ENCODE results near the gene KAT2B.

Gene KAT2B

DNA sequence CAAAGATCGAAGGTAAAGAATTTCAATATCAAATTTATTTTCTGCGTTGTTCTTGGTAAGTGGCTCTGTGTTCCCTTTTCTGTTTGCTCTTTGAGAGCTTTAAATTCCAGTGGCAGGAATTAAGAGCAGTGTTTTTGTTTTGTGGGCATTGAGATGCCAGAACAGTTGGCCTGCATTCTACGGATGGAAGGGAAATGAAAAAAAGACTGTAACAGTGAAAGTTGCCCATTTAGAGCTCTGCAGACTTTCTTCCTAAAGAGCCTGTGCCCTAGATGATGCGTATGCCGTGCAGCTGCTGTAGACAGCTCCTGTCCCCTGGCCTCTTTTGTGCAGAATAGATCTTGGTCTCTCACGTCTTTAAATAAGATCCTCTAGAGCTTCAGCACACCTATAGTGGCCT, 58.8 kb downstream of the KAT2B start:
- in situ Hi-C loops (cut with HindIII; ENCODE audit: low pct_unique_long_range_greater_than_20kb, low sequenced_read_pairs), result no loop called here

DNA sequence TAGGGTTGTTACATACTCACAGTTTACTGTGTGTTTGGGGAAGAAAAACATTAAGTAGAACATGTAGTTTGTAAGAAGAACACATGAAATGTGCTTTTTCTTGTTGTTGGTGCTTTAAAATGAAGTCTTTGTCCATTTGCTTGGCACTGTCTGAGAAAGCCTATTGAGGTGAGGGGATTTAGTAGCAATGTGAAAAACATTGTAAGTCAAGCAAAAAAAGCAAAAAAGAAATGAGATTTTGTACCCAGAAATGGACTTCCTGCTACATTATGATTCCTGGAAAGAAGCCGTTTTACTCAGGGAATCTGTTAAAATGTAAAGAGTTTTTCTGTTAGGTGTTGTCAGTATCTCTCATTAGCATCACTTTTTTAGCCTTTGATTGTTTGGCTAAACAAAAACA, 59.9 kb downstream of the KAT2B start:
- DNase-seq (ENCODE audit: low read depth in 1 of 2, low spot score in 1 of 2), result no peak
- in situ Hi-C loops (cut with HindIII; ENCODE audit: low pct_unique_long_range_greater_than_20kb, low sequenced_read_pairs), result no loop called here
- no peak for TF ChIP-seq JUND (IDR thresholded peaks at IDR 0.05; ENCODE audit: low read depth)

More for the DNA sequence above, 58.8 kb downstream of the KAT2B start:
- peak in 1 of 2 experiments; percentile 23 for DNase-seq (ENCODE audit: low read depth in 1 of 2, low spot score in 1 of 2)
- TF ChIP-seq JUND (IDR thresholded peaks at IDR 0.05; ENCODE audit: low read depth), result no peak

DNA sequence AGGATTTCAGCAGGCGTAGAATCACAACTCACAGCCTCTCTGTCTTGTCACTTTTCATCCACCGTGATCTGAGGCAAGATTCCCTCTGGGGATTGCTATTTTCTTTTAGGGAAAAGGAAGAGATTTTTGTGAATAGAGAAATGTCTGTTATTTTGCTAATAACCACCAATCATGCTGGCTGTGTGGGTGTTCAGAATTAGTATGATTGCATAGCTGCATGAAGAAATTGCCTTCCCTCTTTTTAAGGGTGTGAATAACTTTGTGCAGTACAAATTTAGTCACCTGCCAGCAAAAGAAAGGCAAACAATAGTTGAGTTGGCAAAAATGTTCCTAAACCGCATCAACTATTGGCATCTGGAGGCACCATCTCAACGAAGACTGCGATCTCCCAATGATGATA, 60.8 kb downstream of the KAT2B start:
- no peak for DNase-seq (ENCODE audit: low read depth in 1 of 2, low spot score in 1 of 2)
- in situ Hi-C loops (cut with HindIII; ENCODE audit: low pct_unique_long_range_greater_than_20kb, low sequenced_read_pairs), result no loop called here
- TF ChIP-seq JUND (IDR thresholded peaks at IDR 0.05; ENCODE audit: low read depth), result no peak

DNA sequence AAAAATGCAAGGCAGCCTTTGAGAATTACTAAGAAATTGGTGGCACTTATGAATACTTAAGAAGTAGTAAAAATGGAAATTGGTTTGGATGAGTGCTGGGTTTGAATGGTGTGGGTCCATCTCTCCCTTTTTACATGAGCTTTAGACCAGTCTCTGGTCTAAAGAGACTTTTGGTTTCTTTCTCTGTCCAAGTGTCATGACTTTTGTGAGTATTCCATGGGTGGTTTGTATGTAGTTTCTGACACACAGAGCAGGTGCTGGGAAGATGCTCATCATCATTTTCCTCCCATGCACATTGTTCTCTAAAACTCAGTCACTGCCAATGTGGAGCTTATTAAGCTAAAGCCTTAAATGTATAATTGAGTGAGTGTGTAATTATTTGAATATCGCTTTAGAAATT, 63.5 kb downstream of the KAT2B start:
- in situ Hi-C loops (cut with HindIII; ENCODE audit: low pct_unique_long_range_greater_than_20kb, low sequenced_read_pairs), result no loop called here
- no peak for DNase-seq (ENCODE audit: low read depth in 1 of 2, low spot score in 1 of 2)
- no peak for TF ChIP-seq JUND (IDR thresholded peaks at IDR 0.05; ENCODE audit: low read depth)

DNA sequence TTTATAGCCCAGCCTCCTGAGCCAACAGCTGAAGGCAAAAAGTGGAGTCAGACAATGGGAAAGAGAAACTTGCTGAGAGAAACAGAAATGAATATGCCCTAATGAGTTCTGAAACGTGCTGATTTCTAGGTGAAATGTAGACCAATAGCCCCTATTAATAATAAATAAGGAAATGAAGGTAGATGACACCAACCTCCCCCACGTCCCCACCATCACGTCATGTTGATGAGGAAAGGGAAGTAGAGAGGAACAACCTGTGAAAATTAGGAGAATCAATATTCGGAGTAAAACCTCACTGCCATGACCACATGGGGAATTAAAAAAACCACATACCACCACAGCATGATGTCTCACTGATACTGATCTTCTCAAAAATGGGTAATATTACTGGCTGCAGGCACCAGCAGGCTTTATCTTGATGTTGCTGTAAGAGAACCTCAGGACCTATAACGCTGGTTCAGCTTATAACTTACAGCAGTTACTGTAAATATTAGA, 64.0 kb downstream of the KAT2B start:
- in situ Hi-C loops (cut with HindIII; ENCODE audit: low pct_unique_long_range_greater_than_20kb, low sequenced_read_pairs), result no loop called here

DNA sequence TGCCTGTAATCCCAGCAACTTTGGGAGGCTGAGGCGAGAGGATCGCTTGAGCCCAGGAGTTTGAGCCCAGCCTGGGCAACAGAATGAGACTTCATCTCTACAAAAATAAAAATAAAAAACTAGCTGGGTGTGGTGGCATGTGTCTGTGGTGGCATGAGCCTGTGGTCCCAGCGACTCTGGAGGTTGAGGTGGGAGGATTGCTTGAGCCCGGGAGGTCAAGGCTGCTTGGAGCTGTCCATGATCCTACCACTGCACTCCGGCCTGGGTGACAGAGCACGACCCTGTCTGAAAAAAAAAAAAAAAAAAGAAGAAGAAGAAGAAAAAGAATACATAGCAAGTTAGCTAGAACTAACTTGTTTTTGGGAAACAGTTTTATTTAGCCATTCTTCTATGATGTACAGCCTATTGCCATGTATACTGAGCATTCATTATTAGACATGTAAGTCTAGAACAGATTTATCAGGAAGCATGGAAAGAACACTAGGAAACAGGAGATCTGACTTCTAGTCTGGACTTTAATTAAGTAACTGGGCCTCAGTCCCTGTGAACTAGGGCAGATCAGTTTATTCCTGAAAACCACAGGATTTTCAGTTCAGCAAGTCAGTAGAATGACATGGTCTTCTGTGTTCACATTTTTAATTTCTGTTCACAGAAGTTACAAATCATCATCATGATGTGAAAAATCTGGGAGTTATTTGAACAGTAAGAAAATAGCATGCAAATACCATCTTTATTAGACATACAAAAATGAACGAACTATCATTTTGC, 65.5 kb downstream of the KAT2B start:
- no peak for TF ChIP-seq JUND (IDR thresholded peaks at IDR 0.05; ENCODE audit: low read depth)
- in situ Hi-C loops (cut with HindIII; ENCODE audit: low pct_unique_long_range_greater_than_20kb, low sequenced_read_pairs), result no loop called here
- DNase-seq (ENCODE audit: low read depth in 1 of 2, low spot score in 1 of 2), result no peak

More for the DNA sequence above, 64.0 kb downstream of the KAT2B start:
- no peak for DNase-seq (ENCODE audit: low read depth in 1 of 2, low spot score in 1 of 2)
- TF ChIP-seq JUND (IDR thresholded peaks at IDR 0.05; ENCODE audit: low read depth), result no peak

DNA sequence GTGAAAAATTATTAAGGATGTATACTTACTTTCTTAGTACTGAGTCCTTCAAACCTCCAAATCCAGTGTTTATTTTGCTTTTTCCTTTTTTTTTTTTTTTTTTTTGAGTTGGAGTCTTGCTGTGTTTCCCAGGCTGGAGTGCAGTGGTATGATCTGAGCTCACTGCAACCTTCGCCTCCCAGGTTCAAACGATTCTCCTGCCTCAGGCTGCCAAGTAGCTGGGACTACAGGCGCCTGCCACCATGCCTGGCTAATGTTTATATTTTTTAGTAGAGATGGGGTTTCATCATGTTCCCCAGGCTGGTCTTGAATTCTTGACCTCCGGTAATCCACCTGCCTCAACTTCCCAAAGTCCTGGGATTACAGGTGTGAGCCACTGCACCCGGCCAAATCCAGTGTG, 67.5 kb downstream of the KAT2B start:
- in situ Hi-C loops (cut with HindIII; ENCODE audit: low pct_unique_long_range_greater_than_20kb, low sequenced_read_pairs), result no loop called here
- no peak for TF ChIP-seq JUND (IDR thresholded peaks at IDR 0.05; ENCODE audit: low read depth)
- DNase-seq (ENCODE audit: low read depth in 1 of 2, low spot score in 1 of 2), result no peak

DNA sequence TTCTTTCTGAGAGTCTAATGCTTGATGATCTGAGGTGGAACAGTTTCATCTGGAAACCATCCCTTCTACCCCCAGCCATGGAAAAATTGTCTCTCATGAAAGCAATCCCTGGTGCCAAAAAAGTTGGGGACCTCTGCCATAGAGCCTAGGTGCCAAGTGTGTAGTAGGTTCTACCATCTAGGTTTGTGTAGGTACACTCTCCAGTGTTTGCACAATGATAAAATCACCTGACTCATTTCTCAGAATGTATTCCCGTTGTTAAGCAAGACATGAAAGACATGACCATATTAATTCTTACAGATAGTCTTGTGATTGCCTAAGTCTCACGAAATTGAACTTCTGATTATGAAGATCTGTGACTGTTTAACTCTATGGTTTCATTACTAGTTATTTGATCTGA, 68.6 kb downstream of the KAT2B start:
- TF ChIP-seq JUND (IDR thresholded peaks at IDR 0.05; ENCODE audit: low read depth), result no peak
- in situ Hi-C loops (cut with HindIII; ENCODE audit: low pct_unique_long_range_greater_than_20kb, low sequenced_read_pairs), result no loop called here
- DNase-seq (ENCODE audit: low read depth in 1 of 2, low spot score in 1 of 2), result peak in 1 of 2 experiments; percentile 30

DNA sequence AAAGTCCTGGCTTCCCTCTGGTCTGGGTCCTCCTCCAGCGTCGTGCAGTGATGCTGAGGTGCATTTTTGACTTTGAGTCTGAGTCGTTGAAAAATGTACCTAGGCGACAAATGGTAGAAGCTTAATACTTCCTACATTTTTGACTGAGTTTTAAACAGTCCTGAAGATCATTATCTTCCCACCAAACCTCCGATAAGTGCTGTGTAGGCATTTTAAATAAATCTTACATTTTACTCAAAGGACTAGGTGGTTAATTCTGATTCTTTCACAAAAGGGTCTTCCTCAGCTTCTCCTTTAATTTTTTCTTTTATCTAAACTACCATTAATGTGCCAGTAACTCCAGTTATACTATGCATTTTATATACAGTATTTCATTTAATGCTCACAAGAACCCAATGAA, 70.6 kb downstream of the KAT2B start:
- in situ Hi-C loops (cut with HindIII; ENCODE audit: low pct_unique_long_range_greater_than_20kb, low sequenced_read_pairs), result no loop called here
- no peak for DNase-seq (ENCODE audit: low read depth in 1 of 2, low spot score in 1 of 2)
- no peak for TF ChIP-seq JUND (IDR thresholded peaks at IDR 0.05; ENCODE audit: low read depth)

DNA sequence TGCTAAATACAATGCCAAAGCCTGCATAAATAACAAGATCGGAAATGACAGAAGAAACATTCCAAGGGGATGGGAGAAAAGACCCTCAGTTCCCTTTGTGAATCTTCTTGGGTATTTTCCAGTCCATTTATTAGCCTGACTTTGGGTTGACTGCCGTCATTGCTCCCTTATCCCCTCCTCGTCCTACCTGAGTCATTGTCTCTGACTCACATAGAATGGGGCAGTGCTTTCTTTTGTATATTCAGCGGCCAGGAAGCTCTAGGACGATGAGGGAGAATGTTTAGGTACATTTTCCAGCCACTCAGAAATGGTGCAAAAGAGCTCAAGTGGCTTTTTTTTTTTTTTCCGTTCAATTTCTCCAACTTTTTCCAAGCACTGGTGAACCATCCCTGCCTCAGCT, 71.6 kb downstream of the KAT2B start:
- no peak for TF ChIP-seq JUND (IDR thresholded peaks at IDR 0.05; ENCODE audit: low read depth)
- DNase-seq (ENCODE audit: low read depth in 1 of 2, low spot score in 1 of 2), result no peak
- in situ Hi-C loops (cut with HindIII; ENCODE audit: low pct_unique_long_range_greater_than_20kb, low sequenced_read_pairs), result no loop called here

DNA sequence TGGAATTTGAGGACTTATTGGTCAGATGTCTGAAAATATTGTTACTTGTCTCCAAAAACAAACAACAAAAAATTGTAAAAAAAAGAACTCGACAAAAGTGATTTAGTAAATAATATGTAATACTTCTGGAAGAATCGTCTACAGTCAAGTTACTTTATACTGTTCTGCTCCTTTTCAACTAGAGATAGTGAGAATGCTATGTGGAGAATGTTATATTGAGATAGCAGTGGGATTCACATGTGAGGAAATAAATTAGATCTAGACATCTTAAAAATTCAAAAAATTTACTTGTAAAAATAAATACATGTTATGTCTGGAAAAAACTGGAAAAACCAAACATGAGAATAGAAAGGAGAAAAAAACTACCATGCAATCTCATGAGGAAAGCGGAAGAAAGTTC, 80.8 kb downstream of the KAT2B start:
- DNase-seq (ENCODE audit: low read depth in 1 of 2, low spot score in 1 of 2), result no peak
- in situ Hi-C loops (cut with HindIII; ENCODE audit: low pct_unique_long_range_greater_than_20kb, low sequenced_read_pairs), result no loop called here

DNA sequence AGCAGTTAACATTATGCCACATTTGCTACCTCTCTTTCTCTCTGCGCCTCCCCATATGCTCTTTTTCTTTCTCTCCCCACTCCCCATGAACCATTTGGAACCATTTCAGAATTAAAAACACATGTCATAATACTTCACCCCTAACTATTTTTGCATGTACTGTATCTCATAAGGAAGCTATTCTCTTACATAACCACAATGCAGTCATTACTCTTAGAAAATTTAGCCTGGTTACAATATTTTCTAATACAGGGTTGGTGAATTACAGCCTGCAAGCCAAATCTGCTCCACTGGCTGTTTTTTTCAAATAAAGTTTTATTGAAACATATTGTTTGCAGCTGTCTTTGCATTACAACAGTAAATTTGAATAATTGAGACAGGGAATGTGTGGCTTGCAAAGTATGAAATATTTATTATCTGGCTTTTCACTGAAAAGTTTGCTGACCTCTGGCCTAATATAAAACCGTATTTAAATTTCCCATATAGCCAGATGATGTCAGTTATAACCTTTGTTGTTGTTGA, 82.9 kb downstream of the KAT2B start:
- DNase-seq (ENCODE audit: low read depth in 1 of 2, low spot score in 1 of 2), result no peak
- in situ Hi-C loops (cut with HindIII; ENCODE audit: low pct_unique_long_range_greater_than_20kb, low sequenced_read_pairs), result no loop called here
- no peak for TF ChIP-seq JUND (IDR thresholded peaks at IDR 0.05; ENCODE audit: low read depth)

More for the DNA sequence above, 80.8 kb downstream of the KAT2B start:
- TF ChIP-seq JUND (IDR thresholded peaks at IDR 0.05; ENCODE audit: low read depth), result no peak

DNA sequence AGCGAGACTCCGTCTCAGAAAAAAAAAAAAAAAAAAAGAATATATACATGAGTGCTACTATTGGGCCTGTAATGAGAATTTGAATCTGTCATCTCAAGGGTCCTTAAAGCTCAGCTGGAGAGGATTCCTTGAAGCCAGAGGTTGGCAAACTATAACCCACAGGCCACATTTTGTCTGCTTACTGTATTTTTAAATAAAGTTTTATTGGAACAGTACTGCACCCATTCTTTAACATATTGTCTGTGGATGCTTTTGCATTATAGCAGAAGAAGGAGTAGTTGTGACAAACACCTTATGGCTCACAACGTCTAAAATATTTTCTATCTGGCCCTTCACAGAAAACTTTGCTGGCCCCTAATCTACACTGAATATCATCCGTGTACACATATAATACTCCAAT, 85.0 kb downstream of the KAT2B start:
- in situ Hi-C loops (cut with HindIII; ENCODE audit: low pct_unique_long_range_greater_than_20kb, low sequenced_read_pairs), result no loop called here
- DNase-seq (ENCODE audit: low read depth in 1 of 2, low spot score in 1 of 2), result no peak
- TF ChIP-seq JUND (IDR thresholded peaks at IDR 0.05; ENCODE audit: low read depth), result no peak

Measured in T47D (cell line).